ENCODE data around the gene KRTAP10-1.

DNA sequence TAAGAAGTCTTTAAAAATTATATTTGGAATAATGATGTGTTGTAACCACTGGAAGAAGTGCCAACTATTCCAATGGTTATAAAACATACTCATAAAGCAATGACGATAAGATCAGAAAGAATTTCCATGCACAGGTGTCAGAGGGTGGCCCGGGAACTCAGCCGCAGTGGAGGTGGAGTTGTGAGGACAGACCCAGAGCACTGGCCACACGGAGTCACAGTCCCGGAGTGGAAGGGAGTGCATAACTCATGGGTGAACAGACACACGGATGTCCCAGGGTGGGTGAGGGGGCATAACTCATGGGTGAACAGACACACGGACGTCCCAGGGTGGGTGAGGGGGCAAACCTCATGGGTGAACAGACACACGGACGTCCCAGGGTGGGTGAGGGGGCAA lies 36.0 kb upstream of the KRTAP10-1 start:
- TF ChIP-seq ZNF800 (CRISPR knock-in tag; IDR thresholded peaks at IDR 0.05): no peak
- TF ChIP-seq, protein P1, sequence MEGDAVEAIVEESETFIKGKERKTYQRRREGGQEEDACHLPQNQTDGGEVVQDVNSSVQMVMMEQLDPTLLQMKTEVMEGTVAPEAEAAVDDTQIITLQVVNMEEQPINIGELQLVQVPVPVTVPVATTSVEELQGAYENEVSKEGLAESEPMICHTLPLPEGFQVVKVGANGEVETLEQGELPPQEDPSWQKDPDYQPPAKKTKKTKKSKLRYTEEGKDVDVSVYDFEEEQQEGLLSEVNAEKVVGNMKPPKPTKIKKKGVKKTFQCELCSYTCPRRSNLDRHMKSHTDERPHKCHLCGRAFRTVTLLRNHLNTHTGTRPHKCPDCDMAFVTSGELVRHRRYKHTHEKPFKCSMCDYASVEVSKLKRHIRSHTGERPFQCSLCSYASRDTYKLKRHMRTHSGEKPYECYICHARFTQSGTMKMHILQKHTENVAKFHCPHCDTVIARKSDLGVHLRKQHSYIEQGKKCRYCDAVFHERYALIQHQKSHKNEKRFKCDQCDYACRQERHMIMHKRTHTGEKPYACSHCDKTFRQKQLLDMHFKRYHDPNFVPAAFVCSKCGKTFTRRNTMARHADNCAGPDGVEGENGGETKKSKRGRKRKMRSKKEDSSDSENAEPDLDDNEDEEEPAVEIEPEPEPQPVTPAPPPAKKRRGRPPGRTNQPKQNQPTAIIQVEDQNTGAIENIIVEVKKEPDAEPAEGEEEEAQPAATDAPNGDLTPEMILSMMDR (CRISPR knock-in tag; IDR thresholded peaks at IDR 0.05): no peak
- TF ChIP-seq FOSL1 (CRISPR knock-in tag; IDR thresholded peaks at IDR 0.05; ENCODE audit: borderline replicate concordance): no peak
- no peak for TF ChIP-seq NR2C2 (CRISPR knock-in tag; IDR thresholded peaks at IDR 0.05; ENCODE audit: borderline replicate concordance)
- no peak for TF ChIP-seq JUND (CRISPR knock-in tag; IDR thresholded peaks at IDR 0.05)

Measured in HepG2 (cell line).